HG02588 (cell line): ENCODE data around the gene SSBP3.
"Not testable (repeated sequence)": the region's sequence is repeated elsewhere in the genome, so short reads cannot be mapped to it uniquely, and the experiment has no call there.

Source experiments
- ATAC-seq: cut with Tn5 transposase; IDR thresholded peaks from one replicate; pipeline ENCODE4 v1.9.1; 2021; ENCODE audit warnings: mild to moderate bottlenecking, moderate library complexity; ENCODE audit not compliant: unreplicated experiment

SSBP3 gene

GRCh38 chr1:54253480-54253879 lies 152.7 kb downstream of the SSBP3 start:
- no peak for ATAC-seq

GRCh38 chr1:54252371-54252936 lies 153.7 kb downstream of the SSBP3 start:
- no peak for ATAC-seq

- no peak for ATAC-seq
Measured at GRCh38 chr1:54250670-54251069, 155.5 kb downstream of the SSBP3 start.

- no peak for ATAC-seq
Measured at GRCh38 chr1:54249819-54250435, 156.3 kb downstream of the SSBP3 start.

DNA sequence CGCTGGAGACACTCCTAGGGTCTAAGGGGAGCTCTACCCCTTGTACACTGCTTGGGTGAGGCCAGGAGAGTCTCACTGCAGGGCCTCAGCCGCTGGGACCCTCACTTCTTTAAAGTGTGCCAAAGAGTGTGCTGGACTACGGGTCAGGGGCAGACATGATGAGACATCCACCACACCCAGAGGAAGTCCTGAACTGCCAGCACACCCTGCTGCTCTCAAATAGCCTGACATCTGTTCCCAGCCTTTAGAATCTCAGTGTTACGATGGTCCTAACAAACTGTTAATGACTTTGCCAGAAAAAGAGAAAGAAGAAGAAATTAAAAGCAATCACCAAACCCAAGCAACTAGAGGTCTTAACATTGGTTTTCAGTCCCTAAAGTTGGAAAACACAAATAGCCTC lies 157.2 kb downstream of the SSBP3 start:
- no peak for ATAC-seq

- no peak for ATAC-seq
Measured at GRCh38 chr1:54247863-54248515, 158.2 kb downstream of the SSBP3 start.

DNA sequence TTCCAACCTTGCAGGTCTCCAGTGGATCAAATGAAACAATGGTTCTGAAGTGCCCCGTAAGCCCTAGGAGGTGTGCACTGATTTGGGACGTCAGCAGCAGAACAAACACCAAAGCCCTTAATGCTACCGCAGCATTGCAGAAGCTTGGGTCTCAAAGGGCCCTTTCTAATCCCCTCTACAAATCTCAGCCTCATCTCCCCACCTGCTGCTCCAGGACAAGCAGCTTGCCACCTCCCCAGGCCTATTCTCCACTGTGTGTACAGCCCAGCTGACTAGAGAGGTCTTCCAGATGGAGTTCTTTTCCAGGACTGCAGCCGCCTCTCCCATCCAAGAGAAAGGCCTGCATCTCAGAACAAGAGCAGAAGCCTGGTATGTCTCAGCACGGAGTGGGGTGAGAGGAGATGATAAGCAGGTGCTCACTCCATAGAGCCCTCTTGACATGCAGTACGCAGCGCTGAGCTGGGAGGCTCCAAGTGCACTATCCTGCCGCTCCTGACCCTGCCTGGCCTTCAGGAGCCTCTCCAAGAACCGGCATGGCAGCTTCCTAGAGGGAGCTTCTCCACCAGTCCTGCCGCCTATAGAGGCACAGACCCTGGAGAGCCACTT lies 160.0 kb downstream of the SSBP3 start:
- no peak for ATAC-seq

DNA sequence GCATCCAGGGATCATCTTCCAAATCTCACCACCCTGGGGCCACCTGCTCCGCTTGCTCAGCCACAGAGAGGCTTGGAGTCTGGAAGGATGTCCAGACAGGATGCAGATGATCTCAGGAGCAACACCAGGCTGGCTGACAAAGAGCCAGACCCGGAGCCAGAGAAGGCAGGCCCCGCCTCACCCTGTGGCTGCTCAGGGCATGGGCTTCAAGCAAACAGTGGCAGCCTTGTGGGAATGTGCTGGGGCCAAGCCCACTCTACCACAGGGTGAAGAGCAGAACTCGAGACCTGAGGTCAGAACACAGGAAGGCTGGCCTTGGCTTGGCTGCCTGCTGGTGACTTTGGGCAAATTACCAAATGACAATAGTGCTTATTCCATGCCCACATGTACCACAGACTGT lies 160.7 kb downstream of the SSBP3 start:
- ATAC-seq: no peak

GRCh38 chr1:54244655-54245054 lies 161.5 kb downstream of the SSBP3 start:
- no peak for ATAC-seq

DNA sequence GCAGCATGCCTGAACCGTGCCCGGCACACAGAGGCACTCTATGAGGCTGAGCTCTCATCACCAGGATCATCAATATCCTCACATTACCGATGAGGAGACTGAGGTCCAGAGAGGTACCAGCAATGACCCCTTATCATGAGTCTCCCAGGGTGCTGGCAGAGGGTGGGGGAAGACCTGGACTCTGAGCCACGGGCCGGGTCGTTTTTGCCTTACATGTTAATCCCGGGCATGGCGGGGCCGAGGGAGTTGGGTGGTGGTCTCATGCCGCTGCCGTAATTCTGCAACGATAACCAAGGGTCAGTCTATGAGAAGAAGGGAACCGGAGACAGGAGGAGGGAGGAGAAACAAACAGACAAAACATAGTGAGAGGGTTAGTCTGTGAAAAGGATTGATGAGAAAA lies 163.2 kb downstream of the SSBP3 start:
- no peak for ATAC-seq

- no peak for ATAC-seq
Measured at GRCh38 chr1:54241364-54241763, 164.8 kb downstream of the SSBP3 start.

DNA sequence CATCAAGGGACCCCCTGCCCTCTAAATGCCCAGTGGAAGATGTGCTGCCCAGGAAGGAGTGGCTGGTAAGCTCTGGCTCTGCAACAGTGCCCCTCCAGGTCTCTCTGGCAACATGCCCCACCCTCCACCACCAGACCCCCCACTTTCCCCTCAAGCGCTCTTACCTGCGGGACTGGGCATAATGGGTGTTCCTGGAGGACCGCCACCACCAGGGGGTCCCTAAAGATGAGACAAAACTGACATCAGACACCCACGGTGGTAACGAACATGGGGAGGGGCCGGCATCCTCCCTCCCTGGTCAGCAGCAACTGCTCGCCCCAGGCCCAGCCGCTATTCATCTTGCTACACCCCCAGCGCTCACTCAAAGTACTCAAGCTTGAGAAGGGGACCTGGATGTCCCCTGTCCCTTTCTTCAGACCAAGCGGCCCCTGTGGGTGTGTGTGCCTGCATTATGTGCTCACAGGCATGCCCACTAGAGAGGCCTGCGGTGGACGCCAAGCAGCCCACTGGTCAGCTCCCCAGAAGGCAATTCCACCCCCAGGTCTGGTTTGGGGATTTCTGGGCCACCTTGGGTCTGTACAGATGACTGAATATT lies 165.4 kb downstream of the SSBP3 start:
- no peak for ATAC-seq

- ATAC-seq: no peak
Measured at GRCh38 chr1:54239631-54240031, 166.6 kb downstream of the SSBP3 start.

- ATAC-seq: no peak
Measured at GRCh38 chr1:54239035-54239383, 167.2 kb downstream of the SSBP3 start.

- no peak for ATAC-seq
Measured at GRCh38 chr1:54238353-54239034, 167.7 kb downstream of the SSBP3 start.

DNA sequence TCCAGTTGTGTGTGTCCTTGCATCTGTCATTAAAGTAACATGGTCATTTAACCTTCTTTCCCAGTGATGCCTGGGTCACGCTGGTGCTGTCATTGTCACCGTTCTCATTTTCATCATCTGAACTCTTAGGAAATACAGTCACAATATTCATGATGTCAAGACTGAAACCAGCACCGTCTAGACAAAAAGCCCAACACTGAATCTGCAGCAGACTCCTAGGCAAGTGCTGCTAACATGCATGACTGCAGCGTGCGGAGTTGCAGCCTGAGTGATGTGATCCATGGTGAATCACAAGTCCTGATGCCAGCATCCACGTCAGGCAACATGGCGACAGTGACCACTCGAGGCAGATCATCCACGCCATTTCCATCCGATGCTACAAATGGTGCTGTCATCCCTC lies 168.6 kb downstream of the SSBP3 start:
- ATAC-seq: no peak

DNA sequence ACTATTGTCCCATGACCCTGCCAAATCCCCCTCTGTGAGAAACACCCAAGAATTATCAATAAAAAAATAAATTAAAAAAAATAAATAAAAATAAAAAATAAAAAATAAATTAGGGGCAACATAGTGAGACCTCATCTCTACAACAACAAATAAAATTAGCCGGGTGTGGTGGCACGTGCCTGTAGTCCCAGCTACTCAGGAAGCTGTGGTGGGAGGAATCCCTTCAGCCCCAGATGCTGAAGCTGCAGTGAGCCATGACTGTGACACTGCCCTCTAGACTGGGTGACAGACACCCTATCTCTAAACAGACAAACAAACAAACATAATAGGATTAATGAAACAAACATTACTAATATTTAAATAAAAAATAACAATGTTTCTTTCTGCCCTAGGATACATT lies 171.9 kb downstream of the SSBP3 start:
- no peak for ATAC-seq

DNA sequence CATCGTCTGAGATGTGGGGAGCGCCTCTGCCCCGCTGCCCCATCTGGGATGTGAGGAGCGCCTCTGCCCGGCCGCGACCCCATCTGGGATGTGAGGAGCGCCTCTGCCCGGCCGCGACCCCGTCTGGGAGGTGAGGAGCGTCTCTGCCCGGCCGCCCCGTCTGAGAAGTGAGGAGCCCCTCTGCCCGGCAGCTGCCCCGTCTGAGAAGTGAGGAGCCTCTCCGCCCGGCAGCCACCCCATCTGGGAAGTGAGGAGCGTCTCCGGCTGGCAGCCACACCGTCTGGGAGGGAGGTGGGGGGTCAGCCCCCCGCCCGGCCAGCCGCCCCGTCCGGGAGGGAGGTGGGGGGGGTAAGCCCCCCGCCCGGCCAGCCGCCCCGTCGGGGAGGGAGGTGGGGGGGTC lies 173.0 kb downstream of the SSBP3 start:
- ATAC-seq: not testable (repeated sequence)

DNA sequence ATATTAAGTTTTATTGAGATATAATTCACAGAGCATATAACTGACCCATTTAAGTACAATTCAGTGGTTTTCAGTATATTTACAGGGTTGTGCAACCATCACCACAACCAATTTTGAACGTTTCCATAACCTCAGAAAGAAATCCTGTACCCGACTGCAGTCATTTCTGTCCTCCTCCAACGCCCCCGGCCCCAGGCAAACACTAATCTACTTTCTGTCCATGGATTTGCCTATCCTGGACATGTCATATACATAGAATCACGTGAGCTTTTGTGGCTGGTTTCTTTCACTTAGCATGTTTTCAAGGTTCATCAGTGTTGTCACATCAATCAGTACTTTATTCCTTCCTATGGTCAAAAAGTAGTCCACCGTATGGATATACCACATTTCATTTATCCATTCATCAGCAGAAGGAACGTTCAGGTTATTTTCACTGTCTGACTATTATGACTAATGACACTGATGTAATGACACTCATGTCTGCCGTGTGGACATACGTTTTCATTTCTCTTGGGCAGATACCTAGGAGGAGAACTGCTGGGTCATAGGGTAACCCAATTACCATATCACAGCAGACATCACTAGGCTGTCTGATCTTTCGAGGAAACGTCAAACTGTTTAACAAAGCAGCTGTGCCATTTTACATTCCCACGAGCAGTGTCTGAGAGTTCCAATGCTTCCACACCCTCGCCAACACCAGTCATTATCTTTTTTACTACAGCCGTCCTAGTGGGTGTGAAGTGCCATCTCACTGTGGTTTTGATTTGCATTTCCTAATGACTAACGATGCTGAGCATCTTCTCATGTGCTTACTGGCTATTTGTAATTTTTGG lies 175.5 kb downstream of the SSBP3 start:
- no peak for ATAC-seq

- ATAC-seq: no peak
Measured at GRCh38 chr1:54229281-54229891, 176.8 kb downstream of the SSBP3 start.
